IMR-90 (cell line): ENCODE data around the gene OR1F1. TPM values are rescaled to one million over a fixed set of nuclear protein-coding genes. Genes with fewer than 3 reads are reported as not detected.

Source experiments
- BHLHE40 ChIP-seq: fragments of 150-350 bp; IDR thresholded peaks from 2 replicates; pipeline ENCODE4 v1.6.1; 2016; ENCODE audit warnings: mild to moderate bottlenecking, low read depth, low read length
- CEBPB ChIP-seq: IDR thresholded peaks from 2 replicates; pipeline ENCODE4 v1.6.1; 2012; ENCODE audit warnings: low read depth, low read length, improper control_type of control experiment
- FOS ChIP-seq: fragments of 150-350 bp; IDR thresholded peaks from 2 replicates; pipeline ENCODE4 v1.6.1; 2016; ENCODE audit warnings: low read depth, low read length
- MAFK ChIP-seq: IDR thresholded peaks from 2 replicates; pipeline ENCODE4 v1.6.1; 2012; ENCODE audit warnings: low read depth, low read length, improper control_type of control experiment
- NFE2L2 ChIP-seq: fragments of 150-350 bp; IDR thresholded peaks from 2 replicates; pipeline ENCODE4 v1.6.1; 2016; ENCODE audit warnings: low read depth, mild to moderate bottlenecking, low read length
- POLR2A ChIP-seq: IDR thresholded peaks from 2 replicates; pipeline ENCODE4 v1.6.1; 2012; ENCODE audit warnings: mild to moderate bottlenecking, low read depth, low read length
- RAD21 ChIP-seq: IDR thresholded peaks from 2 replicates; pipeline ENCODE4 v1.6.1; 2012; ENCODE audit warnings: low read length, improper control_type of control experiment
- RCOR1 ChIP-seq: IDR thresholded peaks from 2 replicates; pipeline ENCODE4 v1.6.1; 2012; ENCODE audit warnings: mild to moderate bottlenecking, low read length, improper control_type of control experiment; ENCODE audit not compliant: insufficient replicate concordance
- RFX5 ChIP-seq: IDR thresholded peaks from 2 replicates; pipeline ENCODE4 v1.8.0; 2012; ENCODE audit warnings: low read depth, mild to moderate bottlenecking, low read length, moderate library complexity
- polyA plus RNA-seq, 3 experiments: library from polyadenylated mRNA; depleted of rRNA; stranded (reverse); fragments of >200 nt; gene quantifications; 2 replicates each; pipeline ENCODE4 v1.2.3, GENCODE V29; 2012; ENCODE audit warnings: low replicate concordance in 1 of 3
- total RNA-seq: library from RNA; depleted of rRNA; stranded (reverse); fragments of >200 nt; gene quantifications from 2 replicates; pipeline ENCODE4 v1.2.3, GENCODE V29; 2012

The OR1F1 gene
- total and polyA plus RNA-seq, 2 of the 4 experiments (the other 2 are of a cell fraction) = 0.12 TPM; not detected in 1

DNA sequence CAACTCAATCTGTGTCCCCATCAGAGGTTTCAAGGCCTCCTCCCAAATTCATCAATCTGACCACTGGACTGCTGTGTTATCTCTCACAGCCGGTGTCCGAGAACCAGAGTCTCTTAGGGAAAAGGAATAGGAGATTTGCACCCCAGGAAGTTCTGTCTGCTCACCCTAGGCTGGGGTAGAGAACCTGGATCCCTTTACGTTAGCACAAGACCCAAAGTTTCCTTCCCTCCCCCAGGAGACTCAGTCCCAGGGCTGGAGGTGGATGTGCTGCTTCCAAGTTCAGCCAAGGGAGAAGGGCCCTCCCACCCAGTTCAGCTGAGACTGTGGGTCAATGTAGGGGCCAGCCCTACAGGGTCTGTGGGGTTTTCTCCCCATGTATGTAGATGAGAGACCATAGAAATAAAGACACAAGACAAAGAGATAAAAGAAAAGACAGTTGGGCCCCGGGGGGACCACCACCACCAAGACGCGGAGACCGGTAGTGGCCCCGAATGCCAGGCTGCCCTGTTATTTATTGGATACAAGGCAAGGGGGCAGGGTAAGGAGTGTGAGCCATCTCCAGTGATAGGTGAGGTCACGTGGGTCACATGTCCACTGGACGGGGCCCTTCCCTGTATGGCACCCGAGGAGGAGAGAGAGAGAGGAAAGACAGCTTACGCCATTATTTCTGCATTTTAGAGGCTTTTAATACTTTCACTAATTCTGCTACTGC is 22.7 kb upstream of the OR1F1 start (continued):
- no peak for TF ChIP-seq NFE2L2
- no peak for TF ChIP-seq RCOR1
- no peak for TF ChIP-seq CEBPB
- TF ChIP-seq POLR2A = no peak
- TF ChIP-seq RAD21 = no peak
- no peak for TF ChIP-seq BHLHE40
- TF ChIP-seq RFX5 = no peak
- no peak for TF ChIP-seq MAFK
- TF ChIP-seq FOS = no peak
